Panc1 (cell line): ENCODE measurements around the gene SMIM13. TPM values are rescaled to one million over a fixed set of nuclear protein-coding genes. Genes with fewer than 3 reads are reported as not detected.

Source experiments
- ATAC-seq: fragments of 200-7000 bp; cut with Tn5 transposase; 2 replicates; pipeline ENCODE4 v1.9.1; 2020; ENCODE audit warnings: mild to moderate bottlenecking, moderate library complexity
- BruUV-seq: library from RNA; stranded (reverse); fragments of 400-500 nt; replicated peaks from 2 replicates; lab custom pipeline; 2021; lab: Mats Ljungman, UMichigan
- CTCF ChIA-PET: fragments of 300-600 bp; sonication (Branson Sonifier 250); formaldehyde crosslinking; loops from one replicate; lab custom pipeline; 2022; ENCODE audit warnings: antibody characterized with exemption; lab: Charles Lee
- POLR2A ChIA-PET: fragments of 300-600 bp; sonication (Branson Sonifier 250); formaldehyde crosslinking; loops from one replicate; lab custom pipeline; 2022; ENCODE audit warnings: antibody characterized with exemption; lab: Charles Lee
- DNase-seq: peaks from one replicate; pipeline ENCODE4 v3.0.0-alpha.2; 2010; ENCODE audit warnings: low read depth, low spot score
- H3K27ac ChIP-seq: 2 replicates; pipeline ENCODE4 v1.5.1; 2011; ENCODE audit warnings: mild to moderate bottlenecking, low read length, inconsistent platforms
- H3K27me3 ChIP-seq: fragments of 200-500 bp; sonication (Bioruptor generic); 2 replicates; pipeline ENCODE4 v1.6.0; 2014; ENCODE audit warnings: low read length, inconsistent platforms; ENCODE audit not compliant: control insufficient read depth, insufficient read depth
- H3K36me3 ChIP-seq: fragments of 200-500 bp; sonication (Bioruptor generic); 2 replicates; pipeline ENCODE4 v1.5.1; 2014; ENCODE audit warnings: inconsistent platforms, mild to moderate bottlenecking, low read length, moderate library complexity; ENCODE audit not compliant: control insufficient read depth, insufficient read depth
- H3K4me1 ChIP-seq: 2 replicates; pipeline ENCODE4 v1.5.1; 2011; ENCODE audit warnings: inconsistent platforms, mild to moderate bottlenecking, low read length, moderate library complexity; ENCODE audit not compliant: control insufficient read depth, insufficient read depth
- H3K4me3 ChIP-seq, 2 experiments: 2 replicates each; pipeline ENCODE4 v1.5.1; 2011 to 2012; ENCODE audit warnings: low read depth in 2 of 2, low read length in 2 of 2, mild to moderate bottlenecking in 2 of 2, inconsistent platforms in 1 of 2, moderate library complexity in 1 of 2
- H3K9me3 ChIP-seq: fragments of 200-500 bp; sonication (Bioruptor generic); 2 replicates; pipeline ENCODE4 v1.5.1; 2014; ENCODE audit warnings: low read depth, mild to moderate bottlenecking, inconsistent platforms, low read length, moderate library complexity; ENCODE audit not compliant: control insufficient read depth, insufficient read depth
- POLR2AphosphoS5 ChIP-seq: IDR thresholded peaks from 2 replicates; pipeline ENCODE4 v1.6.1; 2012; ENCODE audit warnings: mild to moderate bottlenecking, low read depth, low read length, moderate library complexity
- SIN3A ChIP-seq: IDR thresholded peaks from 2 replicates; pipeline ENCODE4 v1.6.1; 2012; ENCODE audit warnings: low read depth, mild to moderate bottlenecking, low read length, moderate library complexity, borderline replicate concordance; ENCODE audit not compliant: insufficient read depth
- TCF7L2 ChIP-seq: IDR thresholded peaks from 2 replicates; pipeline ENCODE4 v1.6.1; 2011; ENCODE audit warnings: mild to moderate bottlenecking, low read depth, low read length, inconsistent platforms
- in situ Hi-C: cut with HindIII; loops from 2 replicates; pipeline ENCODE4 v1.10.0; 2016; ENCODE audit warnings: low sequenced_read_pairs, low pct_unique_long_range_greater_than_20kb
- intact Hi-C: fragments of 100-400 bp; cut with micrococcal nuclease; formaldehyde crosslinking; loops from one replicate; pipeline ENCODE4 v1.10.0; 2022; ENCODE audit not compliant: unreplicated experiment
- total RNA-seq: library from RNA; stranded (reverse); gene quantifications from one replicate; pipeline ENCODE4 v1.2.1, GENCODE V29; 2021; ENCODE audit not compliant: unreplicated experiment
- TF ChIP-seq, protein P1 (sequence below), 2 experiments: IDR thresholded peaks; 2 replicates each; pipeline ENCODE4 v1.6.1; 2011 to 2012; ENCODE audit warnings: low read depth in 2 of 2, control low read depth in 1 of 2, low read length in 1 of 2, mild to moderate bottlenecking in 1 of 2, moderate library complexity in 1 of 2; ENCODE audit not compliant: insufficient read depth in 1 of 2
- TF ChIP-seq, protein P2 (sequence below): fragments of 450-650 bp; IDR thresholded peaks from 2 replicates; pipeline ENCODE4 v1.5.1; 2017; ENCODE audit warnings: mild to moderate bottlenecking

The SMIM13 gene
- total RNA-seq, 1 experiment from 2014 or later = 17.6 TPM

DNA sequence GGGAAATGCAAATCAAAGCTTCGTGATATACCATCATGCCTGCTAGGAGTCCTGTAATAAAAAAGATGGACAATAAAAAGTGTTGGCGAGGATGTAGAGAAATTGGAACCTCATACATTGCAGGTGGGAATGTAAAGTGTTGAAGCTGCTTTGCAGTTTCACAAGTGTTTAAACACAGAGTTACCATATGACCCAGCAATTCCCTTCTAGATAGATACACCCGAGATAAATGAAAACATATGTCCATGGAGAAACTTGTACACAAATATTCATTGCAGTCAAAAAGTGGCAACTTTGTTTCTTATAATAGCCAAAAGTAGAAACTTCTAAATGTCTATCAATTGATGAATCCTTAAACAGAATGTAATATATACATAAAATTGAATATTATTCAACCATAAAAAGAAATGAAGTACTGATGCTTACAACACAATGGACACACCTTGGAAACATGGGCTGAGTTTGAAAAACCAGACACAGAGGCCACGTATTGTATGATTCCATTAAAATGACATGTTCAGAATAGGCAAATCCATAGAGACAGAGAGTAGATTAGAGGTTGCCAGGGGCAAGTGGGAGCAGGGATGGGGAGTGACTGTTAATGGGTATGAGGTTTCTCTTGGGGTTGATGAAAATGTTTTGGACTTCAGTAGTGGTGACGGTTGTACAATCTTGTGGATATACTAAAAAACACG is 38.7 kb downstream of the SMIM13 start:
- DNase-seq = no peak
- no peak overlapping the region for H3K27ac ChIP-seq
- TF ChIP-seq POLR2AphosphoS5 (no peak), TCF7L2 (no peak), SIN3A (no peak)
- TF ChIP-seq, protein P1, sequence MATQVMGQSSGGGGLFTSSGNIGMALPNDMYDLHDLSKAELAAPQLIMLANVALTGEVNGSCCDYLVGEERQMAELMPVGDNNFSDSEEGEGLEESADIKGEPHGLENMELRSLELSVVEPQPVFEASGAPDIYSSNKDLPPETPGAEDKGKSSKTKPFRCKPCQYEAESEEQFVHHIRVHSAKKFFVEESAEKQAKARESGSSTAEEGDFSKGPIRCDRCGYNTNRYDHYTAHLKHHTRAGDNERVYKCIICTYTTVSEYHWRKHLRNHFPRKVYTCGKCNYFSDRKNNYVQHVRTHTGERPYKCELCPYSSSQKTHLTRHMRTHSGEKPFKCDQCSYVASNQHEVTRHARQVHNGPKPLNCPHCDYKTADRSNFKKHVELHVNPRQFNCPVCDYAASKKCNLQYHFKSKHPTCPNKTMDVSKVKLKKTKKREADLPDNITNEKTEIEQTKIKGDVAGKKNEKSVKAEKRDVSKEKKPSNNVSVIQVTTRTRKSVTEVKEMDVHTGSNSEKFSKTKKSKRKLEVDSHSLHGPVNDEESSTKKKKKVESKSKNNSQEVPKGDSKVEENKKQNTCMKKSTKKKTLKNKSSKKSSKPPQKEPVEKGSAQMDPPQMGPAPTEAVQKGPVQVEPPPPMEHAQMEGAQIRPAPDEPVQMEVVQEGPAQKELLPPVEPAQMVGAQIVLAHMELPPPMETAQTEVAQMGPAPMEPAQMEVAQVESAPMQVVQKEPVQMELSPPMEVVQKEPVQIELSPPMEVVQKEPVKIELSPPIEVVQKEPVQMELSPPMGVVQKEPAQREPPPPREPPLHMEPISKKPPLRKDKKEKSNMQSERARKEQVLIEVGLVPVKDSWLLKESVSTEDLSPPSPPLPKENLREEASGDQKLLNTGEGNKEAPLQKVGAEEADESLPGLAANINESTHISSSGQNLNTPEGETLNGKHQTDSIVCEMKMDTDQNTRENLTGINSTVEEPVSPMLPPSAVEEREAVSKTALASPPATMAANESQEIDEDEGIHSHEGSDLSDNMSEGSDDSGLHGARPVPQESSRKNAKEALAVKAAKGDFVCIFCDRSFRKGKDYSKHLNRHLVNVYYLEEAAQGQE (IDR thresholded peaks at IDR 0.05; ENCODE audit: insufficient read depth in 1 of 2, low read depth in 2 of 2, low read length in 1 of 2) = no peak
- TF ChIP-seq, protein P2, sequence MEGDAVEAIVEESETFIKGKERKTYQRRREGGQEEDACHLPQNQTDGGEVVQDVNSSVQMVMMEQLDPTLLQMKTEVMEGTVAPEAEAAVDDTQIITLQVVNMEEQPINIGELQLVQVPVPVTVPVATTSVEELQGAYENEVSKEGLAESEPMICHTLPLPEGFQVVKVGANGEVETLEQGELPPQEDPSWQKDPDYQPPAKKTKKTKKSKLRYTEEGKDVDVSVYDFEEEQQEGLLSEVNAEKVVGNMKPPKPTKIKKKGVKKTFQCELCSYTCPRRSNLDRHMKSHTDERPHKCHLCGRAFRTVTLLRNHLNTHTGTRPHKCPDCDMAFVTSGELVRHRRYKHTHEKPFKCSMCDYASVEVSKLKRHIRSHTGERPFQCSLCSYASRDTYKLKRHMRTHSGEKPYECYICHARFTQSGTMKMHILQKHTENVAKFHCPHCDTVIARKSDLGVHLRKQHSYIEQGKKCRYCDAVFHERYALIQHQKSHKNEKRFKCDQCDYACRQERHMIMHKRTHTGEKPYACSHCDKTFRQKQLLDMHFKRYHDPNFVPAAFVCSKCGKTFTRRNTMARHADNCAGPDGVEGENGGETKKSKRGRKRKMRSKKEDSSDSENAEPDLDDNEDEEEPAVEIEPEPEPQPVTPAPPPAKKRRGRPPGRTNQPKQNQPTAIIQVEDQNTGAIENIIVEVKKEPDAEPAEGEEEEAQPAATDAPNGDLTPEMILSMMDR = no peak
- H3K9me3 ChIP-seq = no peaks in the 10 kb centered on the region
- POLR2A ChIA-PET = interaction anchor here (0.7 kb wide), 1 partner anchor 325 kb away, joined by 4 read pairs; no protein-coding TSS in a partner anchor
- CTCF ChIA-PET = no interaction called here
- no peak overlapping the region for H3K4me3 ChIP-seq
- in situ Hi-C loops = no loop called here
- H3K36me3 ChIP-seq = no peaks in the 10 kb centered on the region
- ATAC-seq = no peak
- H3K27me3 ChIP-seq = no peaks in the 10 kb centered on the region
- no peaks in the 10 kb centered on the region; the same call in 1 of the 2 replicates for H3K4me1 ChIP-seq
- intact Hi-C loops = loop anchor here (5.0 kb wide), 1 partner anchor 180 kb away; no protein-coding TSS in a partner anchor
- BruUV-seq = no TSS peak

DNA sequence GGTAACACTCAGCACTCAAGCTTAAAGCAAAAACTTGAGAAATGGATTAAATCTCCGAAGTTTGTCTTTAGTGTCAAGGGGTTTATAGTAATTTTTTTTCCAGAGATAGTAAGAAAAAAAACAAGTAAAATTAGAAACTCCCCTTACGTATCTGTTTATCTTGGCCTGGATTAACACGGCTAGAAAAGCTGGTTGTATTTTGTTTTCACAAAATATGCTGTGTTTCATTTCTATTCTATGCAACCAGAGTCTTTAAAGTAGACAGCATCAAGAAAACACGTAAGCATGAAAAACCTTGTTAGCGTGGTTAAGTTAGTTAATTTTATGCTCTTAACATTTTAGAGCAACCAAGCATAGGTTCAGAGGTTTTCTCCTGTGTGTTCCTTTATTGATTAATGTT is 39.6 kb downstream of the SMIM13 start:
- intact Hi-C loops = loop anchor here (5.0 kb wide), 1 partner anchor 181 kb away; no protein-coding TSS in a partner anchor
- H3K27ac ChIP-seq = no peak overlapping the region
- ChIA-PET POLR2A (interaction anchor here (0.7 kb wide), 1 partner anchor 324 kb away, joined by 4 read pairs; no protein-coding TSS in a partner anchor), CTCF (no interaction called here)
- peaks cover 2% of the 10 kb centered on the region; the same call in 1 of the 2 replicates for H3K36me3 ChIP-seq
- H3K27me3 ChIP-seq = no peaks in the 10 kb centered on the region
- H3K9me3 ChIP-seq = no peaks in the 10 kb centered on the region
- TF ChIP-seq, protein P2 = no peak
- no peak for TF ChIP-seq TCF7L2
- no peak for TF ChIP-seq POLR2AphosphoS5
- TF ChIP-seq SIN3A = no peak
- TF ChIP-seq, protein P1 (IDR thresholded peaks at IDR 0.05; ENCODE audit: insufficient read depth in 1 of 2, low read depth in 2 of 2, low read length in 1 of 2) = no peak
- DNase-seq = no peak
- BruUV-seq = no TSS peak
- ATAC-seq = no peak
- H3K4me3 ChIP-seq = no peak overlapping the region
- H3K4me1 ChIP-seq = no peaks in the 10 kb centered on the region; the same call in 1 of the 2 replicates
- in situ Hi-C loops = no loop called here
